GM21825 (cell line): ENCODE data around the gene PDZD7.
A peak's percentile ranks its signal among the peaks of the same experiment; 100 is the strongest.

Experiments used
- ATAC-seq: cut with Tn5 transposase; IDR thresholded peaks from one replicate; pipeline ENCODE4 v1.9.1; 2021; ENCODE audit warnings: mild to moderate bottlenecking, moderate library complexity; ENCODE audit not compliant: unreplicated experiment

The PDZD7 gene

DNA sequence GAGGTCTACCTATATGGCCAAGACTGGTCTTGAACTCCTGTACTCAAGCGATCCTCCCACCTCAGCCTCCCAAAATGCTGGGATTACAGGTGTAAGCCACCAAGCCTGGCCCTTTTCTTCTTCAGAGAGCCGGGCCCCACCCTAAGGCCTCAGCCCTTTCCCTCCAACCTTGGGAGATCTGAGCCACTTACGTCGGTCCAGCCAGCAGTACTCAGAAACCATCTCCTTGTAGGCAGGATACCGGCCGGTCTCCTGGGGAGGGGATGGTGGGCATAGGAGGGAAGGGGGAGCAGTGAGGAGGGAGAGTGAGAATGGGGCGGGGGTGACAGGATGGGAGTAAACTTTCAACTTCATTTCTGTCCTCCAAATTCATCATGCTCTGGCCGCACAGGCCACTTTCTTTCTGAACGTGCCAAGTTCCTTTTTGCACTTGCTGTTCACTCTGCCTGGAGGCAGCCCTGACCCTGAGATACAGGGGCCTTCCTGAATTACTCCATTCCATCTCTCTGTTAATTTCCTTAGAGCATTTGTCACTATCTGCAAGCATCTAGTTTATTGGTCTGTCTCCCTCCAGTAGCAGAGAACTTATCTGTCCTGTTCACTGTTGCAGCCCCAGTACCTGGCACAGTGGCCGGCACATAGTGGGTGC, 10.4 kb downstream of the PDZD7 start:
- ATAC-seq = no peak

DNA sequence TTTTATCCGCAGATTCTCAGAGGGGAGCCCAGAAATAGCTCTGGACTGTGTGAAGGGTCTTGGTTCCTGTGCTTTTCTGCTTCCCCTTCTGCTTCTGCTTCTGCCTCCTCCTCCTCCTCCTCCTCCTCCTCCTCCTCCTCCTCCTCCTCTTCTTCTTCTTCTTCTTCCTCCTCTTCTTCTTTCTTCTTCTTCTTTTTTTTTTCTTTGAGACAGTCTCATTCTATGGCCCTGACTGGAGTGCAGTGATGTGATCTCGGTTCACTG, 11.6 kb downstream of the PDZD7 start:
- no peak for ATAC-seq

DNA sequence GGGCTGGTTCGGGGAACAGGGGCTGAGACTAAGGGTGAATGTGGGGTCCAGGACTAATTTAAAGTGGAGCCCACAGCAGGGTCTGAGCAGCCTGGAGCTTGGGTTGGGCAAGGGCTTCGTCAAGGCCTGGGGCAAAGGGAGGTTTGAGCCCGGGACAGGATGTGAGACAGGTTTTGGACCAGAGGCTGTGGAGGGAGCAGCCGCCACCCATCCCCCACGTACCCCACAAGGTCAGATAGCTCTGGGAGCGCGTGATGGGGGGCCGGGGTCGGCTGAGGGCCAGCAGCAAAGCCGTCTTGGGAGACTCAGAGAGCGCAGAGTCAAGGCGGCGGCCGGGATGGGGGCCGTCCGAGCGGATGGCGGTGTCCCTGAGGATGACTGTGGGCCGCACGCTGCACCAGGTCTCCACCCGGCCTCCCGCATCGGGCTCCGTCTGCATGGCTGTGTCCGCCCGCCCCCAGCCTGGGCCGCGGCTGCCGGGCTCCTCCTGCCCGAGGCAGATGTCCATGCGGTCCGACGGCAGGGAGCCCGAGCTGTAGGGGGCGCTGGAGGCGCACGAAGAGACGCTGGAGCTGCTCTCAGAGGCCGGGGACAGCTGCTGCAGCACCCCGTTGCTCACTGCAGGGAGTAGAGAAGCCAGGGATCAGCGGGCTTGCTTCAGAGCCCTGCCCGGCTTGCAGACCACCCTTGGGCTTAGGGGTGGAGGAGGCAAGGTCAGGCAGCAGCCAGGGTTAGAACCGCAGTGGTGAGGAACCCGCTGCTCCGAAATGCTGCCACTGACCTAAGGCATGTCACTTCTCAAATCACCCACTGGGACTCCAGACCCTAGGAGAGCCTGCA, 12.1 kb downstream of the PDZD7 start:
- no peak for ATAC-seq

DNA sequence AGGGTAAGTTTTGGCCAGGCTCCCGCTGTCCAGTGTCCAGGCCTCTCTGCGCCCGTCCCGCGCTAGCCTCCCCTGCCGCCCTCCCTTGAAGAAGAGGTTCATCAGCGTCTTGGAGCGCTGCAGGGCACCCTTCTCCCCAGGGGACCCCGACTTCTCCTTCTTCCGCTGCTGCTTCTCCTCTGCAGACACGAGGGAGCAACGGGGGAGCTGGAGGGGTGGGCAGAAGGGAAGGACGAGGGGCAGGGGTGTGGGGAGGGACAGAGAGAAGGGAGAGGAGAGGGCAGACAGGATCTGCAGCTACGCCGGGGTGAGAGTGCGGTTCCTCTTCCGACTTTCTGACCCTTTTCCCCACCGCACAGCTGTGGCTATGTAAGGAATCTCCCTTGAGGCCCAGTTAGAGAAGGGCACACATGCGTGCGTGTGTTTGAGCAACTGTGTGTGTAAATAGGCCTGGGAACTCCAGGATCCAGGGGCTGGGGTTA, 12.8 kb downstream of the PDZD7 start:
- ATAC-seq = no peak

DNA sequence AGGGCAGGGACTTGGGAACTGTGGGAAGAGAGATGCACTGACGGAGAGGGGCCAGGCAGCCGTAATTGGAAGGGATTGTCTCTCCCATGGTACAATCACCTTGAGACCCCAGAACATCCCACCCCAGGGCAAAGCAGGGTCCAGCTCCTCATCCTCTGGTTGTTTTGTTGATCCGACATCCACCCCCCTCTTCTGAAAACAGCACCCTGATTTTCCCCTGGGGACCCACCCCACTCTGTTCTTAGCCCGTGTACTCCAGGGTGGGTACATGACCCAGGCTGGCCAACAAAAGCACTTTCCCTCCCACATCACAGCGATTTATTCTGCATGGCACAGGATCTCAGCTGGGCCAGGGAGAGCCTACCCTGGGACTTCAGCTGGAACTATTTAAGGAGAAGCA, 14.1 kb downstream of the PDZD7 start:
- ATAC-seq = no peak

DNA sequence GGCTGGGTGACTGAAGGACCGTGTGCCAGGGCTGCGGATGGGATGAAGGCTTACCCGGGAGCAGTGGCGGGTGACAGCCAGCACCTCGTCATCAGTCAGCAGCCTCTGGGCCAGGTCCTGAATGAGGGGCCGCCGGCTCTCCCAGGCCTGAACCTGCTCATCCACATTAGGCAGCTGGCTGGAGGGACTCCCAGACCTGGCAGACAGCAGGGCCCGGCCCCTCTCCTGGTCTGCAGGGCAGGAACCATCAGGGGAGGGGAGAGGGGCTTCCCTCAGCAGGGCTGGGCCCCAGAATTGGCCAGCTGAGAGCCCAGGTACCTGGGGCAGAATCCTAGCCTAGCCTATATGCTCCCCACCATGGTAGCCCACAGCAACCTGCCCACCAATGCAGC, 15.4 kb downstream of the PDZD7 start:
- ATAC-seq = no peak

DNA sequence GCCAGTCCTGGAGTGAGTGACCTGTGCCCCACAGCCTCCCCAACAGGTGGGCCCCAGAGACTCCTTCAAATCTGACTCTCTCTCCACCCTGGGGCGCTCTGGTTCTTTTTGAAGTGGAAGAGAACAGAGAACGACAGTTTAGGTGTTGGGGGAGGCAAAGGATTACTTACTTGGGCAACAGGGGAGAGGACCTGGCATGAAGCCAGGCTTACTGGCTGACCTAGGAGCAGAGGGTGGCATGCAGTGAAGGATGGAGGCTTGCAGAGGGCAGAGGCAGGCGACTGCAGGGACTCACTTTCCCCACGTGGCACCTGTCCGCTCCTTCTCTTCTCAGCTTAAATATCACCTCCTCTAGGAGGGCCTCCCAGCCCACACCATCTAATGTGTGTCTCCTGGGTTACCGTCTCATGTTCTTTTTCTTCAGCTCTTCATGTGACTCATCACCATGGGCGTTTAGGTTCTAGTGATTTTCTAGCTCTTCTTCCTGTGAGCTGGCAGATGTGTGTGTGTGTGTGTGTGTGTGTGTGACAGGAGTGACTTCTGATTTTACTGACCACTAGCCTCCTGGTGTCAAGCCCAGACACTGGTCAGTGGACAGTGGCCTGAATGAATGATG, 15.9 kb downstream of the PDZD7 start:
- no peak for ATAC-seq

DNA sequence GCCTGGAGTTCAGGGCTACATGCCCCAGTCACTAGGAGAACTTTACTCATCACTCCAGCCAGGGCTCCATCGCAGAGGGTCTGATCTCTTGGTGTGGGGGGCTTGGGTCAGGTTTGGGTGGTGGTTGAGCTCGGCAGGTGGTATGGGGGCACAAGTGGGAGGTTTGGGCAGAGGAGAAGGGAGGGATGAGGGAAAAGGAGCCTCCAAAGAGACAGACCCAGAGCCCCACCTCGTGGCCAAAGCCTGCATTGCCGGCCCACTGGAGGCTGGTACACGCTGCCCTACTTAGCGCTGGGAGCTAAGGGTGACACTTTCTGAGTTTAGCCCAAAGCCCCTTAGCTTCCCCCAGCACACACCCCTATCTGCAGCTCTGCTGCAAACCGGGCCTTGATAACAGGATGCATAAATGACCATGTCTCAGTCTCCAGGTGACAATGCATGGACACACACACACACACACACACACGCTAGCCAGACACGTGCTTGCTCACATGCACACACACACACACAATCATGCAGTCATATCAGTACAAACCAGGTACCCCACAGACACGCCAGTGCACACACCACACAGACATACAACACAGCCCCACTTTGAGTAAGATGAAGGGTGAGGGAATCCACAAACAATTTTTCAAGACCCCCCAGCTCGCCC, 16.6 kb downstream of the PDZD7 start:
- ATAC-seq = no peak

DNA sequence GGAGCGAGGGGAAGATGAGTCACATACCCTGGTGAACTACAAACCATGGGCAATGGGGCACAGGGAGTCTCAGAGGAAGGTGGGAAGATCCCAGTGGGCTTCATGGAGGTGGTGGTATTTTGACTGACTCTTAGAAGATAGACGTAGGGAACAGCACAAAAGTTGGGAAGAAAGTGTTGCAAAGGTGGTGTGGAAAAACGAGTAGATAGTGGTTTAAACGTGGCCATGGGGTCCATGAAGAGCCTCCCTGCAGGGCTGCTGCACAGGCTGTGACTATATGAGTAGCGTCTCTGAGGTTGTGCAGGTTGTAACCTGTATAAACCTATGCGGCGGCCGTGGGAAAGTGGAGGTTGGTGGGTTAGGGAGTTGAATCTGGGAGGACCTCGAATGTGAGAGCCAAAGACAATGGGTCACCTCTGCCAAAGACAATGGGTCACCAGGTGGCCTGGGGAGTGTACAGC, 17.5 kb downstream of the PDZD7 start:
- no peak for ATAC-seq

DNA sequence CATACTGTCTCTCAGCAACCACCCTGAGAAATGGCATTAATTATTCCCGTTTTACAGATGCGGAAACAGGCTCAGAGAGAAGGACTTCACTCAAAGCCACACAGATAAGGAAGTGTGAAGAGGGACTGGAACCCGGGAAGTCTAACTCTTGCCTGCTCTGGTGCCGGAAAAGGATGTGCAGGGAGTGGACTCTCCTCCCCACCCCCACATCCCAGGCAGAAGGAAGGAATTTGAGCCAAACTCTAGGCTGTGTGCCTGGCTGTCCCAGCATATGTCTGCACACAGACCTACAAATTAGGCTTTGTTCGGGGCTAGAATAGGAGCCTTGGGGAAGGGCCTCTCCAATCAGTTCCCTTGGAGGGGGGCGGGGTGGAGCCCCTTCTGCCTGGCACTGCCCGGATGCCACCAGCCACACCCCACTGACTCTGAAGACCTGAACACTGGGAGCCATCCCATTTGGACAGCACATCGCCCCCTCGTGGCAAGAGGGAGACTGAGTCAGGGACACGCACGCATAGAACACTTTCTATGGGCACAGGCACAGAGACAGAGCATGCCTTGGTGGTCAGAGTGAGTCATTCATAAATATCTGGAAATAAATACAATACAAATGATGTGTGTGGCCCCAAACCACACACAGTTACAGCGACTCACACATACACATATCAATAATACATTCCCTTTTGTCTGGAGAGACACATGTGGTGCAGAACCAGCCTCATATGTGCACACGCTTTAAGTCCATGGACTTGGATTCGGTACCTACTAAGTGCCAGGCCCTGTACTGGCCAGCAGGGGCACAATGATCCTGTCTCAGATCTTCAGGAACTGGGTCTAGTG, 18.2 kb downstream of the PDZD7 start:
- ATAC-seq = peak; percentile 79

DNA sequence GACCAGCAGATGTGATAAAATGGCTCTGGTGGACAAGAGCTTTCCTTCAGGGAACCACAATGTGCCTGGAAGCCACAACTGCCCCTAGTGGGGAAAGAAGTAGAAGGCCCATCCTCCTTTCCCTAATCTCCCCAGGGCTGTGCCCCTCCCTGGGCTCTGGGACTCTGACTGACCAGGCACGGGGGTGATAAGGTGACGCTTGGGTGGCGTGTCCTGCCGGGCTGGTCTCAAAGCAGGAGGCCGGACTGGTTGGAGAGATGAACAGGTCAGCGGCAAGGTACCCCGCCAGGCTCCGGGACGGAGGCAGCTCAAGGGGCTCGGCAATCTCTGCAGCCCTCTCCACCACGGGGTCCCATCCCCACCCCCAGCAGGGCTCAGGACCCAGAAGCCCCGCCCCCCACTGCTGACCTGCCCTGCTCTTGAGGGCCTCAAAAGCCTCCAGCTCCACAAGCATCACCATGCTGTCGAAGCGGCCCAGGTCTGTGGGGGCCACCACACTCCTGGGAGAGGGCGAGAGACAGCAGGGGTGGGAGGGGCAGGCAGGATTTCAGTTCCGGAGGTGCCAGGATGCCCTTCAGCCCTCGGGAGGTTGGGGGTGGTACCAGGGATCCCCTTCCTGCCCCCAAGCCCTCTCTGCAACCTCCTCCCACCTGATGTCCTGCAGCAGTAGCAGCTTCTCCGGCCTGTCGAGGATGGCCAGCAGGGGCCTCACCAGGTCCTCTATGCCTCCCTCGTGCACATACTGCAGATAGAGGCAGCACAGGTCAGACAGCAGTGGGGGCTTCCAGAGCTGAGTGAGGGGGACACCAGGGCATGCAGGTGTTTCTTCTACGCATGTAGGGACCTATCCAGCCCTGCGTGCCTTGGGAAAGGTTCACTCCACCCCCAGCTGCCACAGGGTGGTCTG, 19.2 kb downstream of the PDZD7 start:
- no peak for ATAC-seq

DNA sequence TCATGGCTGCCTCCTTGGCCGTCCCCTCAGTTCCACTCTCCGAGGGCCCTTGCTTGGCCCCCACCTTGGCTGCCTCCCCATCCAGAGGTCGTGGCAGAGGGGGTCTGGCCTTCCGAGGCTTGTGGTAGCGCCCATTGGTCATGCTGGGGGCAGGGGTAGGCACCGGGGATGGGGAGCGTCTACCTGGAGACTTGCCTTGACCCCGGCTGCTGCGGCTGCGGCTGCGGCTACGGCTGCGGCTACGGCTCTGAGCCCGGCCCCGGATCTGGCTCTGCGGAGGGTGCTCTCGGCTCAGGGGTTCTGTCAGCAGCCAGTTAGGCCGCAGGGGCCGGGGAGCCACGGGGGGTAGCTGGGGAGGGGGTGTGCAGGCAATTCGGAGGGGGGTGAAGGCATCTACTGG, 20.6 kb downstream of the PDZD7 start:
- no peak for ATAC-seq

DNA sequence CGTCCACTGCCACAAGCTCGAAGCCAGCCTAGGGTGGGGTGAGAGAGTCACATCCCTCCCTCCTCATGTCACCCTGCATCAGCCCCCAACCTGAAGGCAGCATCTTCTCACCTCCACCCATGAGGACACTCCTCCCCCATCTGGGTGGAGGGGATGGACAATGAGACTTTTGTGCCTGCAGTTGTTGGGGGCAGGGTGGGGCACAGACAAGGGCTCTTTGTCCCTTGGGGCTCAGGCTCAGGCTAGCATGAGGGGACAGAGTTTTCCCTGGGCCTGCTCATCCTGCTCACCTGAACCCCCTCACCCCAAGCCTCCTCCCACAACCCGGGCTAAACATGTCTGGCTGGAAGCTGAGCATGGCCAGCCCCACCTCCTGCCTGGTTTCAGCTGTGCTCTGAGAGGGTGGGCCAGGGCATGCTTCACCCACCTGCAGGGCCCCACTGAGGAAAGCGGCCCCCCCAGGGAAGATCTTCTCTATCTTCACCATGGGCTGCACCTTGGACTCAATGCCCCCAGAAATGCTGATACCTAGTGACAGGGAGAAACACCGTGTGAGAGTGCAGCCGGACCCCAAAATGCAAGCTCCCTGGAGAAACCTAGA, 22.0 kb downstream of the PDZD7 start:
- no peak for ATAC-seq

DNA sequence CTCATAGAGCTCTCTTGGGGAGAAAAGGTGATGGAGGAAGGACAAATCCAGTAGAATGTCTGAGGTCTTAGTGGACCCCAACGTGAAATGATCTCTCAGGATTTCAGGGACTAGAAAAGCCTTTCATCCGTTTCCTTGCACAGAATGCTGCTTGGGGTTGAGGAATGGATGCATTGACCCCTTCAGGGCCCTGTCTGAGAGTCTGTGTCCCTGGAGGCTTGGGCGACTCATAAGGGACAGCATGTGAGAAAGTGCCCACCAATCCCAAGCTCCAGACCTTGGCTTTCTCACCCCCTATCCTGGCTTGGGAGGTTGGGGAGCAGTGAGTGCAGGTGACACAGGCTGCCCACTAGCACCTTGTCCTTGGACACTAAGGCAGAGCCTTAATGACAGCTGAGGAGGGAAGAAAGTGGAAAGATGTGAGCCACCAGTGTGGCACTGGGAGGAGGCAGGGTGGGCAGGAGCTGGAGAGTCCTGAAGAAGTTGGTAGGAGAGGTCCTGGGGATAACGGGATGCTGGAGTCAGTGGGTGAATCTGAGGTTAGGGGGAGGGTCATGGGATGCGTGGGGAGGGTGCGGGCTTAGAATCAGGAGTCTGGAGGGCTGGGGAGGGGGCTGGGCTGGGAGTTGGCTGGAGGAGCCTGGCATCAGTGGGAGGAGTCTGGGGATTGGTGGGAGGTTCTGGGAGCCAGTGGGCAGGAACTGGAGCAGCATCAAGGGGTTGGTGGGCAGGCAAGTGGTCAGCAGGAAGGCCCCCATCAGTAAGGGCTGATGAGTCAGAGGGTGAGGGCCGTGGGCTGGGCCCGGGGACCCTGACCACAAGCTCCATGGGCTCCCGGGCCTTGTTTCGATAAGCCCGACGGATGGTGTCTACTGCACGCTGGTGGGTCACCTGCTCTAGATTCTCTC, 22.8 kb downstream of the PDZD7 start:
- no peak for ATAC-seq

DNA sequence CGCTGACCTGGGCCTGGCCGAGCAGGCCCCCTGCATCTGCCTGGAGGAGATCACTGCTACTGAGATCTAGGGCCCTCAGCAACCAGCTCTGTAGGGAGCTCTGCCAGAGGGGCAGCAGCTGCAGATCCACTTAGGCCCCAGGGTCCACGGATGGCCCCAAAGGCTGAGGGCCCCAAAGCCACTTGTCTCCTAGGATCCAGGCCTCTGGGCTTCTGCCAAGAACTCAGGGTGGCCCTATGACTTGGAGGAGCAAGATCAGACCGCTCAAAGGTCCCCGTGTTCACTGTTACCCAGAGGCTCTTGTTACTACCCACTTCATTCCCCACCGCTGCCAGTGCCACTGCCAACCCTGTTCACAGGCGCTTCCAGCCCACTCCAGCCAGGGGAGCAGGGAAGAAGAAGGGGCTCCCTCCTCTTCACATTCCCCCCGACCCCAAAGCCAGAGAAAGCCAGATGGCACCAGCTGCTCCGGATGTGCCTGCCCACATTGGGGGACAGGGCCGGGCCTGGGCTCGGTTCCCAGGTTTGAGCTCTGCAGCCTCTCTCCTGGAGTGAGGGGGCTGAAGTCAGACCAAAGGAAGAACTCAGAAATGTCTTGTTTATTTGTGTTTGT, 23.7 kb downstream of the PDZD7 start:
- ATAC-seq = no peak

DNA sequence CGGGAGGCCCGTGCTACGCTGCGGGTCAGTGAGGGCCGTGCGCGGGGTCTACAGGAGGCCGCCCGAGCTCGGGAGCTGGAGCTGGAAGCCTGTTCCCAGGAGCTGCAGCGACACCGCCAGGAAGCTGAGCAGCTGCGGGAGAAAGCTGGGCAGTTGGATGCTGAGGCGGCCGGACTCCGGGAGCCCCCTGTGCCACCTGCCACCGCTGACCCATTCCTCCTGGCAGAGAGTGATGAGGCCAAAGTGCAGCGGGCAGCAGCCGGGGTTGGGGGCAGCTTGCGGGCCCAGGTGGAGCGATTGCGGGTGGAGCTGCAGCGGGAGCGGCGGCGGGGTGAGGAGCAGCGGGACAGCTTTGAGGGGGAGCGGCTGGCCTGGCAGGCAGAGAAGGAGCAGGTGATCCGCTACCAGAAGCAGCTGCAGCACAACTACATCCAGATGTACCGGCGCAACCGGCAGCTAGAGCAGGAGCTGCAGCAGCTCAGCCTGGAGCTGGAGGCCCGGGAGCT, 24.3 kb downstream of the PDZD7 start:
- ATAC-seq = no peak

DNA sequence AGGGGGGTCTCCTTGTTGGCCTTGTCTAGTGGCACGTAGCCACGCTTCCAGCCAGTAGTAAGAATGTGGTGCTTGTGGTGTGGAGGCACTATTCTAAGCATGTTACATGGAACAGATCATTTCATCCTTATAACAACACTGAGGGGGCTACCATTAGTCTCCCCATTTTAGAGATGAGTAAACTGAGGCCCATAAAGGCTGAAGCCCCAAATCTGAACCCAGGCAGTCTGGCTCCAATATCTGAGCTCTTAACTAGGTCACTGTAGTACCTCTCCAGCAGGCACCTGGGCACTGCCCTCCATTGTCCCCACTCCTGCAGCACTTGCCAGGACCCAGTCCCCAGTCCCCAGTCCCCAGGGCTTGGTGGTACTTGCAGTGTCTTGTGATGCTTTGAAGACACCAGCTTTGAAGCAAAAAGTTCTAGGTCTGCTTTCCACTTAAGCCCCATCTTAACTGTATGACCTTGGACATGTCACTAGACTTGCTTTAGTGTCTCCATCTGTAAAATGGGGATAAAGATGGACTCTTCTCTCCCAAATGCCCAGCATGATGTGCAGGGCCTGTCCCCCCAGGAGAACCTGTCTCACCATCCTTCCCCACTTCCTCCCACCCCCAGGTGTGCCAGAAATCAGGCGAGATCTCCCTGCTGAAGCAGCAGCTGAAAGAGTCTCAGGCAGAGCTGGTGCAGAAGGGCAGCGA, 24.9 kb downstream of the PDZD7 start:
- ATAC-seq = no peak
